ENCODE data around the gene TBXA2R.

The TBXA2R gene

GRCh38 chr19:3619631-3620012, 12.9 kb upstream of the TBXA2R start:
- DNase-seq (ENCODE audit: low spot score), result no peak

- no peak for DNase-seq (ENCODE audit: low spot score)
These were observed 12.3 kb upstream of the TBXA2R start for GRCh38 chr19:3618811-3619630.

GRCh38 chr19:3618144-3618810, 11.6 kb upstream of the TBXA2R start:
- DNase-seq (ENCODE audit: low spot score), result peak; percentile 38

GRCh38 chr19:3617463-3617862, 10.8 kb upstream of the TBXA2R start:
- DNase-seq (ENCODE audit: low spot score), result no peak

- DNase-seq (ENCODE audit: low spot score), result no peak
These were observed 9.0 kb upstream of the TBXA2R start for GRCh38 chr19:3615524-3616135.

GRCh38 chr19:3614858-3615505, 8.3 kb upstream of the TBXA2R start:
- DNase-seq (ENCODE audit: low spot score), result no peak

GRCh38 chr19:3613818-3614661, 7.4 kb upstream of the TBXA2R start:
- DNase-seq (ENCODE audit: low spot score), result no peak

- DNase-seq (ENCODE audit: low spot score), result no peak
These were observed 6.4 kb upstream of the TBXA2R start for GRCh38 chr19:3612901-3613741.

- no peak for DNase-seq (ENCODE audit: low spot score)
These were observed 5.7 kb upstream of the TBXA2R start for GRCh38 chr19:3612330-3612729.

GRCh38 chr19:3611841-3612240, 5.2 kb upstream of the TBXA2R start:
- no peak for DNase-seq (ENCODE audit: low spot score)

- no peak for DNase-seq (ENCODE audit: low spot score)
These were observed 4.4 kb upstream of the TBXA2R start for GRCh38 chr19:3610745-3611717.

GRCh38 chr19:3609779-3610719, 3.4 kb upstream of the TBXA2R start:
- DNase-seq (ENCODE audit: low spot score), result no peak

- peak; percentile 61 for DNase-seq (ENCODE audit: low spot score)
These were observed 2.2 kb upstream of the TBXA2R start for GRCh38 chr19:3608750-3609322.

GRCh38 chr19:3608079-3608641, 1.5 kb upstream of the TBXA2R start:
- DNase-seq (ENCODE audit: low spot score), result no peak

- DNase-seq (ENCODE audit: low spot score), result no peak
These were observed 816 bp upstream of the TBXA2R start for GRCh38 chr19:3607303-3608078.

GRCh38 chr19:3606174-3606689, 443 bp downstream of the TBXA2R start:
- DNase-seq (ENCODE audit: low spot score), result no peak

- DNase-seq (ENCODE audit: low spot score), result no peak
These were observed 905 bp downstream of the TBXA2R start for GRCh38 chr19:3605770-3606169.
